Hematopoietic multipotent progenitor cell treated with erythropoietin and hydrocortisone succinate and interleukin-3 and kit ligand, for 17 days (in vitro differentiated cells): ENCODE data around the gene CDH16.
"Not testable (repeated sequence)": the region's sequence is repeated elsewhere in the genome, so short reads cannot be mapped to it uniquely, and the experiment has no call there.

Experiments used
- DNase-seq: peaks from one replicate; pipeline ENCODE4 v3.0.0-alpha.2; 2015; ENCODE audit warnings: low spot score

CDH16 gene

GRCh38 chr16:66918803-66919568, at the start of gene CDH16:
Gene CDH16 (minus strand): TSS chr16:66918885. CDS start chr16:66918065, 820 bp downstream.
- DNase-seq, result no peak

- DNase-seq, result no peak
Measured at GRCh38 chr16:66964049-66964448, 45.4 kb upstream of the CDH16 start.

- no peak for DNase-seq
Measured at GRCh38 chr16:66961914-66962313, 43.2 kb upstream of the CDH16 start.

- peak; percentile 40 for DNase-seq
Measured at GRCh38 chr16:66961065-66961744, 42.5 kb upstream of the CDH16 start, which contains the start of gene CES3. Gene CES3 (plus strand): TSS chr16:66961266. CDS start chr16:66961308, 42 bp downstream.

GRCh38 chr16:66960270-66960669, 41.6 kb upstream of the CDH16 start:
- no peak for DNase-seq

- DNase-seq, result no peak
Measured at GRCh38 chr16:66959704-66960161, 41.0 kb upstream of the CDH16 start.

- DNase-seq, result no peak
Measured at GRCh38 chr16:66958857-66959703, 40.4 kb upstream of the CDH16 start.

GRCh38 chr16:66956154-66956457, 37.4 kb upstream of the CDH16 start:
- DNase-seq, result not testable (repeated sequence)

- DNase-seq, result not testable (repeated sequence)
Measured at GRCh38 chr16:66955363-66956153, 36.9 kb upstream of the CDH16 start.

GRCh38 chr16:66954097-66954659, 35.5 kb upstream of the CDH16 start:
- DNase-seq, result peak; percentile 72

- DNase-seq, result no peak
Measured at GRCh38 chr16:66953462-66954096, 34.9 kb upstream of the CDH16 start.

GRCh38 chr16:66952430-66953110, 33.9 kb upstream of the CDH16 start:
- no peak for DNase-seq

- no peak for DNase-seq
Measured at GRCh38 chr16:66950971-66951790, 32.5 kb upstream of the CDH16 start.

GRCh38 chr16:66950437-66950836, 31.8 kb upstream of the CDH16 start:
- no peak for DNase-seq

GRCh38 chr16:66949472-66949871, 30.8 kb upstream of the CDH16 start:
- no peak for DNase-seq

GRCh38 chr16:66948837-66949225, 30.1 kb upstream of the CDH16 start:
- no peak for DNase-seq

- no peak for DNase-seq
Measured at GRCh38 chr16:66948134-66948836, 29.6 kb upstream of the CDH16 start.

GRCh38 chr16:66947302-66948065, 28.8 kb upstream of the CDH16 start:
- DNase-seq, result peak; percentile 88
